HG02852 (cell line): ENCODE data around the gene CLPSL2.
"Not testable (repeated sequence)": the region's sequence is repeated elsewhere in the genome, so short reads cannot be mapped to it uniquely, and the experiment has no call there.

Experiments used
- ATAC-seq: cut with Tn5 transposase; IDR thresholded peaks from one replicate; pipeline ENCODE4 v1.9.1; 2021; ENCODE audit warnings: mild to moderate bottlenecking, moderate library complexity; ENCODE audit not compliant: unreplicated experiment

CLPSL2 gene, protein sequence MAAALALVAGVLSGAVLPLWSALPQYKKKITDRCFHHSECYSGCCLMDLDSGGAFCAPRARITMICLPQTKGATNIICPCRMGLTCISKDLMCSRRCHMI

DNA sequence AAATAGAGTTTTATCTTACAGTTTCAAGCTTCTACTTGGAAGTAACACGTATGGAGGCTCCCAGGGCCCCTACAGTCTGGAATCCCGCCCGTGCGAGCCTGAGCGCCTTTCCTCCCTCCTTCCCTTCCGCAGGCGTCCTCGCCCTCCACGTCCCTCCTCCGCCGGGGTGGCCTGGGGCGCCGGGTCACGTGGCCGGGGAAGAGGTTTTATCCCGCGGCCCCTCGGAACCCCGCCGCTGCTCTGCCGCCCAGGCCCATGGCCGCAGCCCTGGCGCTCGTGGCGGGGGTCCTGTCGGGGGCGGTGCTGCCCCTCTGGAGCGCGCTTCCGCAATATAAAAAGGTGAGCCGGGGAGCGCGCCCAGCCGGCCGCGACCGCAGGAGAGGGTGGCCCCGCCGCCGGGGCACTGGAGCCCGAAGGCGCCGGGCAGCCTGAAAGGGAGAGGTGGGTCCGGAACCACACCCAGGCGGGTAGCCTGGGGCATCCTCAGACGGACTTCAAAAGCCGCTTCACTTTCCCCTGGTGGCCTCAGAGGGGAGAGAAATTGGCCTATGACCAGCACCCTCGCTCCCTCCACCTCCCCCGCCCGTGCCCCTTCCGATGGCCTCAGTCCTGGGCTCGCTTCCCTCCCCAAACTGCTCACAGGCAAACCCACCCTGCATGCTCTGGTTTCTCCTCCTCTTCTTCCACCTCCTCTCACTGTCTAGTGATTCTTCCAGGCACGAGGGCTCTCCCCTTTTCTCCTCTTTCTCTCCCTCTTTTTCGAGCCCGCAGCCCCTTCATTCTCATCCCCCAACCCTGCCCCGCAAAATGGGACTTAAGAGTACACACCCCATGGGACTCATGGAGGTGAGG lies at the start of gene CLPSL2:
TSS of gene CLPSL2 (plus strand) at position 235 of the 852 bp plus-strand sequence. CDS start at position 256, 21 bp downstream.
- no peak for ATAC-seq

DNA sequence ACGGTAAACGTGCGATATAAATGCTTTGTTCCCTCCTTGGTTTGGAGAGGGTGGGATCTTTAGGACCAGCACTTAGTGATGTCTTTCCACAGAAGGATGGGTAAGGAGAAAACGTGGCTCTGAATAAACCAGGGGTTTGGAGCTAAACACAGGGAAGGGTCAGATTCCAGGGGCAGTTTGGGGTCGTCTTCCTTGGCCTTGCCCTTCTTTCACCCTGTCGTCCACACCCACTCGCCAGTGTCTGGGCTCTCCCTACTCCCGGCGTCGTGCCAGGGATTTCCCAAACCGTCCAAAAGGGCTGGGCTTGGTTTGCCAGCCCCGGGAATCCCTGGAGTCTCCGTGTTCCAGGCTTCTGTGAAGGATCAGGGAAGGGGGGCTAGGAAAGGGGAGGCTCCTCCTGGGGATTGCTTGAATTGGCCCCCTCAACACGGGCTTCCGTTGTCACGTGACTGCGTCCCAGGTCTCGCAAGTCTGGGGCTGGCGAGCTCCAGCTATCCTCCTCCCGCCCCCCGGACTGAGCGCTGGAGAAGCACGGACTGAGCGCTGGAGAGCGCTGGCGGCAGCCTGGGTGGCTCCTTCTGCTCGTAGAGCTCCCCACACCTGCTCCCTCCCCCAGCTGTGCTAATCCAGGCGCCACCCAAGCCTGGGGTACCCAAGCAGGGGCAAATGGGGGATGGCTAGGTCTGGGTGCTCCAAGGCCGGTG lies 49.0 kb upstream of the CLPSL2 start:
- ATAC-seq = peak; percentile 20

DNA sequence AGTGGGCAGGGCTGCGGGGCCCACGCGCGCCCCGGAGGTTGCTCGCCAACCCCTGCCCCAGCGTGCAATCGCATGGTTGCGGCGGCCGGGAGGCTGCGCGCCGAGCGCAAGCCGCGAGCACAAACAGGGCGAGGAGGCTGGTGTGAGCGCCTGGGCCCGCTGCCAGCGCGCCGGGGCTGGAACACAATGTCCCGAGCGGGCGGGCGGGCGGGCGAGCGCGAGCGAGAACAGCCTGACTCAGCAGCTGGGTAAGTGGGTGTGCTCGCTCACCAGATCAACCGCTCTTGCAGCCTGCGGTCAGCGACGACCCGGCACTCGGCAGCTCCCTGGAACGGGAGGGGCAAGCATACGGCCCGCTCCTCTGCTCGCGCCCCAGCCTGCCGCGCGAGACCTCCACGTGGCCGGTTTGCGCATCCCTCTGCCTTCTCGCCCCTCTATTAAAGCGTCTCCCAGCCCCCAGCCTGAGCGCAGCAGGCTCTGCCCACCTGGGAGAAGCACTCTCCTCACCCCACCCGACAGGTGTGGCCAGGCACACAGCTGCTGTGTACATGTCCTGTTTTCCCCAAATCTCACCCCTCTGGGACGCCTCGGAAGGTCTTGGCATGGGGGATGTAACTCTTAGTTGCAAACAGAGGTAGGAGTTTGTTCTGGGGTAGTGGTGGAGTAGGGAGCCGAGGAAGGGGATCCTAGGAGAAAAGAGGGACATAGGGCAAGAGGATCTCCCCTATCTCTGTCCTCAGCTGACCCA lies 48.3 kb upstream of the CLPSL2 start:
- peak; percentile 41 for ATAC-seq

DNA sequence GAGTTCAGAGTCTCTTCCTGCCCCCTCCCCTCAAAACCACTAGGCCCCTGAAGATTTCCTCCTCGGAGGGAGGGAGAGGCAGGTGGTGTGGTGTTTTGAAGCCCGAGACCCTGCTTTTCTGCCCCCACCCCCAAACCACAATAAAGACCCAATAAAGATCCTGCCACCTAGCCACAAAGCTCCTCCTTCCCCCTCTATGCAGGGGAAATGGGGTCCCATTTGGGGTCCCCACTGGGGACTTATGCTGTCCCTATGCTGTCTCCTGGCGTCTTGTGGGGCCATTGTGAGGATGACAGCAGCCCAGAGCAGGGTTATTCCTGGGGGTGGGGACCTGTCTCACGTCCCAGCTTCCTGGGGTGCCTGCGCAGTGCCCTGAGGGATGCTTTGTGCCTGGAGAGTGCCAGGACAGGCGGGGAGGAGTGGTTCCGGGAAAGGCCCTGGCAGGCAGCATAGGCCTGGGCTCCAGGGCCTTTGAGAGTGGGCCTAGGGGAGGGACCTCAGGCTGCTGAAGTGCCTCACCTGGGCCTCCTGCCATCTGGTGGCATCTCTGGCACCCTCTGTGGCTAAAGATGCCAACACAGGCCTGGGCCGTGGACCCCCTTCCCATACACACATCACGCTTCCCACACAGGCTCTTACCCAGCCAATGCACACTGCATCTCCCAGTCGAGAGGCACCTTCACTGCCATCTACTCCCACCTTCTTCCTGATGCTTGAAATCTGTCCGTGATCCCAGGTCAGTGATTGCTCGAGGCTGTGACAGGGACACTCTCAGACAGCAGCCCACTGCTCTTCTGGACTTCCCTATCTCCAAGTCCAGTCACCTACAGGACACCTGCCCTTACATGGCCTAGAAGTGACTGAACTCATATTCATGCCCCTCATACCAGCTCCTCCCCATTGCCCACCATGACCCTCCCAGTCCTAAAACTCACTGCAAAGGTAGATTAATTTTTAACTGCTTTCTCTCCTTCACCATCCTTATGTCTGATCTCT lies 47.4 kb upstream of the CLPSL2 start:
- ATAC-seq = no peak

DNA sequence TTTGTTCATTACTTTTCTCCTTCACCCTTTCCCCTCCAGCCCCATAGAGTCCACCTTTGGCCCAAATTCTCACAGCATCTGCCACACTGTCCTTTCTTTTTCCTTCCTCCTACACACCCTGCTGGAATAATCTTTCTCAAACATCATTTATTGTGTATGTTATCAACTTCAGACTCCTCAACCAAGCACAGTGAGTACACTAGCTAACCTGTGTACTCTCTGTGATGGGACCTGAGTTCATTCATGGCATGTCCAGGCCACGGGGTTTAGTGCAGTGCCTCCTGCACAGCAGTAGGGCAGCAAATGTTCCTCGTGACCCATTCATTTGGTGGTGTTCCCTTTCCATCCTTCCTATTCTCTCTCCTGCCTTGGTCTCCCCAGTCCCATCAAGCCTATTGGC lies 46.7 kb upstream of the CLPSL2 start:
- ATAC-seq = no peak

GRCh38 chr6:35730745-35731413 lies 45.5 kb upstream of the CLPSL2 start:
- no peak for ATAC-seq

GRCh38 chr6:35731414-35731735 lies 45.0 kb upstream of the CLPSL2 start:
- ATAC-seq = peak; percentile 38

DNA sequence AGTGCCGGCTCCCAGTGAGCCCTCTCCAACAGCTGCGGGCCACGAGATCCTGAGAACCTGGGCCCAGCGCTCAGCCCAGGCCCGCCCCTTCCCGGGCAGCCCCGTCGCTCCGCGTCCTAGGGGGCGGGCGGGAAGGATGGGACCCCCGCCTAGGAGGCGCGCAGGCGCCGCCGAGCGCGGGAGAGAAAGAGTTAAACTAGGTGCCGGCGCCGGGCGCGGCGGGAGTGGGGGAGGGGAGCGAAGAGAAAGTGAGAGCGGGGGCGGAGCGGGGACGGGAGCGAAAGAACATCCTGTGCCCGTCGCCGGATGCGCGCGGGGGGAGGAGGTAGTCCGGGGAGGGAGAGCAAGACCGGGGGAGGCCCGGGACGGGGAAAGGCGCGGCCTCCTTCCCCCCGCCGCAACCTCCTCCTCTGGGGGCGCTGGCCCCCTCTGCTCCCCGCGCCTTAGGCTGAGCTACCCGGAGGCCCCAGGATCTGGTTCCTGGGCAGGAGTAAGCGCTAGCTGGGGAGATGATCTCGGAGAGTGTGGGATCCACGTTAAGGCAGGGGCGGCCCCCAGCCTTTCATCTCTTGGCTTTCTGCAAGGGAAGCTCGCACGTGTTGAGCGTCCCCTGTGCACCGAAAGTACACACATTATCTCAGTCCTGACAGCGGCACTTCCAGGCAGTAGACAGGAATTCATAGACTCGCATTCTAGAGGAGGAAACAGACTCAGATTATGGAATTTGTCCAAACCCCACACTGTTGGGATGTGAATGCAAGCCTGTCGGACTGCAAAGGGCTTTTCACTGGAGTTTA lies 44.5 kb upstream of the CLPSL2 start:
- peak; percentile 50 for ATAC-seq

DNA sequence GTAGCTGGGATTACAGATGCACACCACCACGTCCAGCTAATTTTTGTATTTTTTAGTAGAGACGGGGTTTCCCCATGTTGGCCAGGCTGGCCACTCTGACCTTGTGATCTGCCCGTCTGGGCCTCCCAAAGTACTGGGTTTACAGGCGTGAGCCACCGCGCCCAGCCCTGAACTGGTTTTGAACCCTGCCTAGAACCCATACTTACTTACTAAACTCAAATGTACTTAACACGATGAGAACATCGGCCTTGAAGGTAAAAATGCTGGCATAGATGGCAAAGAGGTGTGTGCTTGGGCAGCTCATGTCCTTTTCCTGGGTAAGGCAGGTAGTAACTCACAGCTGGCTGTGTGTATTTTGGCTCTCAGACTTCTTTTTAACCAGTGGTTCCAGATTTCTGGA lies 42.8 kb upstream of the CLPSL2 start:
- no peak for ATAC-seq

DNA sequence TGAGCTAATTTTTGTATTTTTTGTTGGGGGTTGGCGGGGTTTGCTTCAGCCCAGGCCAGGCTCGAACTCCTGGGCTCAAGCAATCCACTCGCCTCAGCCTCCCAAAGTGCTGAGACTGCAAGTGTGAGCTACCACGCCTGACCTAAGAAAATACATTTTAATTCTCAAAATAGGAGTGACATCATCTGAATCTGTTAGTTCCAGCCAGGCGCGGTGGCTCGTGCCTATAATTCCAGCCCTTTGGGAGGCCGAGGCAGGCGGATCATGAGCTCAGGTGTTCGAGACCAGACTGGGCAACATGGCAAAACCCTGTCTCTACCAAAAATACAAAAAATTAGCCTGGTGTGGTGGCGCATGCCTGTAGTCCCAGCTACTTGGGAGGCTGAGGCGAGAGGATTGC lies 42.1 kb upstream of the CLPSL2 start:
- ATAC-seq = not testable (repeated sequence)

DNA sequence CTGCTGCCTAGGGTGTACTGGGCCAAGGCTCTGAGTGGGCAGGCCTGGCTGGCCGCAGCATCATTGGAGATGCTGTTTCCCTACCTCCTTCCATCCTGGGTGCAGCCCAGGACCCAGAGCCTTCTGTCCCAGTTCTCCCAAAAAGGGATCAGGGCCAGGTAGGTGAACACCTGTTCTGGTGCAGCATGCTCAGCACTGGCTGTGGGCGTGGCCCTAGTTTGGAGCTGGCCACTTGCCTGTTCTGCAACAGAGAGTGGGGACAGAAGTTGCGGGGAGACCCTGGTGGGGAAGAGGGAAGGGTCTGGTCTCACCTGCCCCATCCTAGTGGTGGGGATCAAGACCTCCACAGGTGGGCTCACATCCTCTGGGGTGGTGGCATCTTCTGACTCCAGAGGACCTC lies 40.9 kb upstream of the CLPSL2 start:
- ATAC-seq = no peak

DNA sequence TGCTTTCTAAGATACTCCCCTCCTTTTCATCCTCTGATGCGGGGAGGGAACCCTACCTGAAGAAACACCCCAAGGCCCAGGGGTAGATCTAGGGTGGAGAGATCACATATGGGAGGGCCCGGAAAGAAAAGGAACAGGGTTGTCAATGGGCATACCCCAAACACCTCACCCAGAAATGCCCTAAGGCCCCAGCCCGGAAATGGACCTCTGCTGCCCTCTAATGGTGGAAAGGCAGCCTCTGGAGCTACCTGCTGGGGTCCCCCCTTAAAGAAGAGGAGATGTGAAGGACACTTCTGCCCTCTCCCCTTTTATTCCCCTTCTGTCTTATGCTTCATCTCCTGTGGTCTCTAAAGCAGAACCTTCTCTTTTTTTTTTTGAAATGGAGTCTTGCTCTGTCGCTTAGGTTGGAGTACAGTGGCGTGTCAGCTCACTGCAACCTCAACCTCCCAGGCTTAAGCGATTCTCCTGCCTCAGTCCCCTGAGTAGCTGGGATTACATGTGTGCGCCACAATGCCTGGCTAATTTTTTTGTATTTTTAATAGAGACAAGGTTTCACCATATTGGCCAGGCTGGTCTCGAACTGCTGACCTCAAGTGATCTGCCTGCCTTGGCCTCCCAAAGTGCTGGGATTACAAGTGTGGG lies 40.0 kb upstream of the CLPSL2 start:
- ATAC-seq = no peak

GRCh38 chr6:35736982-35737412 lies 39.4 kb upstream of the CLPSL2 start, which contains the start of gene ARMC12:
Gene ARMC12 (plus strand): TSS chr6:35737032. CDS start chr6:35737109, 77 bp downstream.
- no peak for ATAC-seq

GRCh38 chr6:35737413-35738211 lies 38.8 kb upstream of the CLPSL2 start:
- ATAC-seq = no peak

- ATAC-seq = no peak
Measured at GRCh38 chr6:35739645-35740524, 36.5 kb upstream of the CLPSL2 start.

DNA sequence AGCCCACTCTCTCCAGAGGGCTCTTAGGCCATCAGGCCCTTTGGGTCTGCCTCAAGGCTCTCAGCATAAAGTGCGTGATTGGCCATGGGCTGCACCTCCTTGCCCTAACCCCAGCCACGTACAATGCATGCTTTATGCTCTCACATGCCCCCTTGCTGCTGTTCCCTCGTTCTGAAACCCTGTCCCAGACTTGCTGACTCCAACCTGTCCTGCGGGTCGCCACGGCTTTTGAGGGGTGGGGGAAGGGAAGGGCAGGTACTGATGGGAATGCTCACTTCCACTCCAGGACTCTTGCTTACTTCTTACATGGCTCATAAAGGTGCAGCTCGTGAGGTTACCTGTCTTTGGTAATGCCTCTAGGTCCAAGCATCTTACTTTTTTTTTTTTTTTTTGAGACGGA lies 33.6 kb upstream of the CLPSL2 start:
- no peak for ATAC-seq
